Activated T-cell treated with anti-CD3 and anti-CD28 coated beads, Interleukin-2, amount 50 U/mL, for 48 hours (primary cell): ENCODE measurements around the gene POP5.
"Not testable (repeated sequence)": the region's sequence is repeated elsewhere in the genome, so short reads cannot be mapped to it uniquely, and the experiment has no call there.

Experiments
- DNase-seq, 2 experiments: peaks; one replicate each; pipeline ENCODE4 v3.0.0-alpha.2; 2020

POP5 gene

GRCh38 chr12:120580787-120581723 lies at the start of gene POP5:
Gene POP5 (minus strand): TSS chr12:120581402. CDS start chr12:120581362, 40 bp downstream.
- peak; percentile 96 for DNase-seq

- DNase-seq = no peak
Measured at GRCh38 chr12:120630104-120630892, 49.1 kb upstream of the POP5 start.

- DNase-seq = no peak
Measured at GRCh38 chr12:120628919-120629318, 47.7 kb upstream of the POP5 start.

- DNase-seq = peak; percentile 46 to 47
Measured at GRCh38 chr12:120625557-120626419, 44.6 kb upstream of the POP5 start.

- DNase-seq = no peak
Measured at GRCh38 chr12:120620624-120621023, 39.4 kb upstream of the POP5 start.

GRCh38 chr12:120618954-120619615 lies 37.9 kb upstream of the POP5 start:
- no peak for DNase-seq

GRCh38 chr12:120617767-120618166 lies 36.6 kb upstream of the POP5 start:
- DNase-seq = not testable (repeated sequence)

- DNase-seq = not testable (repeated sequence)
Measured at GRCh38 chr12:120617193-120617592, 36.0 kb upstream of the POP5 start.

- DNase-seq = no peak
Measured at GRCh38 chr12:120614848-120615247, 33.6 kb upstream of the POP5 start.

- not testable (repeated sequence) for DNase-seq
Measured at GRCh38 chr12:120611534-120611933, 30.3 kb upstream of the POP5 start.

- no peak for DNase-seq
Measured at GRCh38 chr12:120610560-120610959, 29.4 kb upstream of the POP5 start.

GRCh38 chr12:120602416-120602815 lies 21.2 kb upstream of the POP5 start:
- not testable (repeated sequence) for DNase-seq

- DNase-seq = no peak
Measured at GRCh38 chr12:120599672-120600552, 18.7 kb upstream of the POP5 start.

- no peak for DNase-seq
Measured at GRCh38 chr12:120598674-120599463, 17.7 kb upstream of the POP5 start.

- DNase-seq = no peak
Measured at GRCh38 chr12:120597861-120598260, 16.7 kb upstream of the POP5 start.

GRCh38 chr12:120596901-120597300 lies 15.7 kb upstream of the POP5 start:
- DNase-seq = no peak

GRCh38 chr12:120592121-120593049 lies 11.2 kb upstream of the POP5 start:
- no peak for DNase-seq

- no peak for DNase-seq
Measured at GRCh38 chr12:120590741-120591407, 9.7 kb upstream of the POP5 start.
